ENCODE results near the gene PCDHA11.
"Not testable (repeated sequence)": the region's sequence is repeated elsewhere in the genome, so short reads cannot be mapped to it uniquely, and the experiment has no call there.

Gene PCDHA11, protein sequence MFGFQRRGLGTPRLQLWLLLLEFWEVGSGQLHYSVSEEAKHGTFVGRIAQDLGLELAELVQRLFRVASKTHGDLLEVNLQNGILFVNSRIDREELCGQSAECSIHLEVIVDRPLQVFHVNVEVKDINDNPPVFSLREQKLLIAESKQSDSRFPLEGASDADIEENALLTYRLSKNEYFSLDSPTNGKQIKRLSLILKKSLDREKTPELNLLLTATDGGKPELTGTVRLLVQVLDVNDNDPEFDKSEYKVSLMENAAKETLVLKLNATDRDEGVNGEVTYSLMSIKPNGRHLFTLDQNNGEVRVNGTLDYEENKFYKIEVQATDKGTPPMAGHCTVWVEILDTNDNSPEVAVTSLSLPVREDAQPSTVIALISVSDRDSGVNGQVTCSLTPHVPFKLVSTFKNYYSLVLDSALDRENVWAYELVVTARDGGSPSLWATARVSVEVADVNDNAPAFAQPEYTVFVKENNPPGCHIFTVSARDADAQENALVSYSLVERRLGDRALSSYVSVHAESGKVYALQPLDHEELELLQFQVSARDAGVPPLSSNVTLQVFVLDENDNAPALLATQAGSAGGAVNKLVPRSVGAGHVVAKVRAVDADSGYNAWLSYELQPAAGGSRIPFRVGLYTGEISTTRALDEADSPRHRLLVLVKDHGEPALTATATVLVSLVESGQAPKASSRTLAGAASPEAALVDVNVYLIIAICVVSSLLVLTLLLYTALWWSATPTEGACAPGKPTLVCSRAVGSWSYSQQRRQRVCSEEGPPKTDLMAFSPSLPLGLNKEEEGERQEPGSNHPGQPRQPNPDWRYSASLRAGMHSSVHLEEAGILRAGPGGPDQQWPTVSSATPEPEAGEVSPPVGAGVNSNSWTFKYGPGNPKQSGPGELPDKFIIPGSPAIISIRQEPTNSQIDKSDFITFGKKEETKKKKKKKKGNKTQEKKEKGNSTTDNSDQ

DNA sequence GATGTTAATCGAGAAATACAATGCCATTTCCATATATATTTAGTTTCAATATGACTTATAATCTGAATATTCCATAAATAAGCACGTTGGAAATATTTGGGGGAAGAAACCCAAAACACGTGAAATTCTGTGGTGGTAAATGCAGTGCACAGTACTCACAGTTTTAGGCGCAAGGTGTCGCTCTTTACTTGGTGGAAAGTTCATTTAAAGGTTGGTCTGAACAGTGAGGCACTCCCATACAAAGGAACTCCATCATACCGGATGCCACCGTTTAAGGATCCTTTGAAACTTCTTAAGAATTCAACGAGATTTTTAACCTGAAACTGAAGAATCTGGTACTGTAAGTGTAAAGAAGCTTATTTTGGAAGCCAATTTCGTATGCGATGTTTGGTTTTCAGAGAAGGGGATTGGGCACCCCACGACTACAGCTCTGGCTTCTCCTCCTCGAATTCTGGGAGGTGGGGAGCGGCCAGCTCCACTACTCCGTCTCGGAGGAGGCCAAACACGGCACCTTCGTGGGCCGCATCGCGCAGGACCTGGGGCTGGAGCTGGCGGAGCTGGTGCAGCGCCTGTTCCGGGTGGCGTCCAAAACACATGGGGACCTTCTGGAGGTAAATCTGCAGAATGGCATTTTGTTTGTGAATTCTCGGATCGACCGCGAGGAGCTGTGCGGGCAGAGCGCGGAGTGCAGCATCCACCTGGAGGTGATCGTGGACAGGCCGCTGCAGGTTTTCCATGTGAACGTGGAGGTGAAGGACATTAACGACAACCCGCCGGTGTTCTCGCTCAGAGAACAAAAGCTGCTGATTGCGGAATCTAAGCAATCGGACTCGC, at the start of gene PCDHA11:
Gene PCDHA11 (plus strand): TSS at position 237 of the 834 bp plus-strand sequence. CDS start 147 bp downstream, at position 384.
- peak; percentile 61 for DNase-seq (ENCODE audit: low spot score)

DNA sequence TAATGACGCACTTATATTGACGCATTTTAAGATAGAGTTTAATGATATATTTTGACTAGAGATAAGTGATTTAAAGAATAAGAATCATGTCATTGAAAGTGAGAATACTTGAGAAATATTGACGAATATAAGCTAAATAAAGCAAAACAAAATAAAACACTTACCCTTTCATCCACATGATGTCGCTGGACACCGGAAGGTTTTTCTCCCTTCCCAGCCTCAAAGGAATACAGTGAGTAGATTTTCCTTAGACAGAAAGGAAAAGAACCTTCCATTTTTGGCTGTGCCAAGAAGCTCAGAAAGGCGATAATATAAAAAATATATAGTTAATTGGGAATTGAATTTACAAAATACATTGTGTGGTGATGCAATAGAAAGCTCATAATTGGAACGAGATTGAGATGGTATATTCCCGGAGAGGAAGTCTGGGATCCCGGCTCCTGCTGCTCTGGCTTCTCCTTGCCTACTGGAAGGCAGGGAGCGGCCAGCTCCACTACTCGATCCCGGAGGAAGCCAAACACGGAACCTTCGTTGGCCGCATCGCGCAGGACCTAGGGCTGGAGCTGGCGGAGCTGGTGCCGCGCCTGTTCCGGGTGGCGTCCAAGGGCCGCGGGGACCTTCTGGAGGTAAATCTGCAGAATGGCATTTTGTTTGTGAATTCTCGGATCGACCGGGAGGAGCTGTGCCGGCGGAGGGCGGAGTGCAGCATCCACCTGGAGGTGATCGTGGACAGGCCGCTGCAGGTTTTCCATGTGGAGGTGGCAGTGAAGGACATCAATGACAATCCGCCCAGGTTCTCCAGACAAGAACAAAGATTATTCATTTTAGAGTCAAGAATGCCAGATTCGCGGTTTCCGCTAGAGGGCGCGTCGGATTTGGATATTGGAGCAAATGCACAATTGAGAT, 47.1 kb upstream of the PCDHA11 start, which contains the start of gene PCDHA5:
Gene PCDHA5 (plus strand): TSS at position 239 of the 906 bp plus-strand sequence.
- DNase-seq (ENCODE audit: low spot score), result no peak

DNA sequence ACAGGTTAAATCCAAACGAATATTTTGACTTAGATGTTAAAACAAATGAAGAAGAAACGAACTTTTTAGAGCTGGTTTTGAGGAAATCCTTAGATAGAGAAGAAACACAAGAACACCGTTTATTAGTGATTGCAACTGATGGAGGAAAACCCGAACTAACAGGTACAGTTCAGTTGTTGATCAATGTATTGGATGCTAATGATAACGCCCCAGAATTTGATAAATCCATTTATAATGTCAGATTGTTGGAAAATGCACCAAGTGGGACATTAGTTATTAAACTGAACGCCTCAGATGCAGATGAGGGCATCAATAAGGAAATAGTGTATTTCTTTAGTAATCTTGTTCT, 46.5 kb upstream of the PCDHA11 start:
- DNase-seq (ENCODE audit: low spot score), result no peak

DNA sequence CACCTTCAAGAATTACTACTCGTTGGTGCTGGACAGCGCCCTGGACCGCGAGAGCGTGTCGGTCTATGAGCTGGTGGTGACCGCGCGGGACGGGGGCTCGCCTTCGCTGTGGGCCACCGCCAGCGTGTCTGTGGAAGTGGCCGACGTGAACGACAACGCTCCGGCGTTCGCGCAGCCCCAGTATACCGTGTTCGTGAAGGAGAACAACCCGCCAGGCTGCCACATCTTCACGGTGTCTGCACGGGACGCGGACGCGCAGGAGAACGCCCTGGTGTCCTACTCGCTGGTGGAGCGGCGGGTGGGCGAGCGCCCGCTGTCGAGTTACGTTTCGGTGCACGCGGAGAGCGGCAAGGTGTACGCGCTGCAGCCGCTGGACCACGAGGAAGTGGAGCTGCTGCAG, 45.8 kb upstream of the PCDHA11 start:
- not testable (repeated sequence) for DNase-seq (ENCODE audit: low spot score)

DNA sequence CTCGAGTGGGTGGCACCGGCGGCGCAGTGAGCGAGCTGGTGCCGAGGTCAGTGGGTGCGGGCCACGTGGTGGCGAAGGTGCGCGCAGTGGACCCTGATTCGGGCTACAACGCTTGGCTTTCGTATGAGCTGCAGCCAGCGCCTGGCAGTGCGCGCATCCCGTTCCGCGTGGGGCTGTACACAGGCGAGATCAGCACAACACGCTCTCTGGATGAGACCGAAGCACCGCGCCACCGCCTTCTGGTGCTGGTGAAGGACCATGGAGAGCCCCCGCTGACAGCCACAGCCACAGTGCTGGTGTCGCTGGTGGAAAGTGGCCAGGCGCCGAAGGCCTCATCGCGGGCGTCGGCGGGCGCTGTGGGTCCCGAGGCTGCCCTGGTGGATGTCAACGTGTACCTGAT, 45.3 kb upstream of the PCDHA11 start:
- DNase-seq (ENCODE audit: low spot score), result no peak

DNA sequence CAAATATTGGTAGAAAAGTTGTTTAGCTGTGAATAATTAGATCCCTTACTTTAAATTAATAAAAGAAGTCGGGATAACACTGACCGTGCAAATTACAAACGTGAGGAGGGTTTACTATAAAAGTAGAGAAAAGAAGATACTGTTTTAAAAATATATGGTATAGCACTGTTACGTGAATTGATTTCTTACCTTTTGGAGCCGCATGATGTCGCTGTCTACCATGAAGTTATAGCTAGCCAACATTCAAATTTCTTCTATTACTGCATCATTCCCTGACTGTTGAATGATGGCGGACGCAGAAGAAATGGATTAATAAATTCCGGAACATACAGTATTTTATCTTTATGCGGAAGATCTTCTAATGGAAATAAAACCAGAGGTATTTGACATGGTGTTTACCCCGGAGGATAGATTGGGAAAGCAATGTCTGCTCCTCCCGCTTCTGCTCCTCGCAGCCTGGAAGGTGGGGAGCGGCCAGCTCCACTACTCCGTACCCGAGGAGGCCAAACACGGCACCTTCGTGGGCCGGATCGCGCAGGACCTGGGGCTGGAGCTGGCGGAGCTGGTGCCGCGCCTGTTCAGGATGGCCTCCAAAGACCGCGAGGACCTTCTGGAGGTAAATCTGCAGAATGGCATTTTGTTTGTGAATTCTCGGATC, 40.9 kb upstream of the PCDHA11 start, which contains the start of gene PCDHA6:
Gene PCDHA6 (plus strand): TSS at position 257 of the 658 bp plus-strand sequence. CDS start 132 bp downstream, at position 389.
- peak; percentile 25 for DNase-seq (ENCODE audit: low spot score)

DNA sequence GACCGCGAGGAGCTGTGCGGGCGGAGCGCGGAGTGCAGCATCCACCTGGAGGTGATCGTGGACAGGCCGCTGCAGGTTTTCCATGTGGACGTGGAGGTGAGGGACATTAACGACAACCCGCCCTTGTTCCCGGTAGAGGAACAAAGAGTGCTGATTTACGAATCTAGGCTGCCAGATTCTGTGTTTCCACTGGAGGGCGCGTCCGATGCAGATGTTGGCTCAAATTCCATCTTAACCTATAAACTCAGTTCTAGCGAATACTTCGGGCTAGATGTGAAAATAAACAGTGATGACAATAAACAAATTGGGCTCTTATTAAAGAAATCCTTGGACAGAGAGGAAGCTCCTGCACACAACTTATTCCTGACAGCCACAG, 40.4 kb upstream of the PCDHA11 start:
- DNase-seq (ENCODE audit: low spot score), result no peak

DNA sequence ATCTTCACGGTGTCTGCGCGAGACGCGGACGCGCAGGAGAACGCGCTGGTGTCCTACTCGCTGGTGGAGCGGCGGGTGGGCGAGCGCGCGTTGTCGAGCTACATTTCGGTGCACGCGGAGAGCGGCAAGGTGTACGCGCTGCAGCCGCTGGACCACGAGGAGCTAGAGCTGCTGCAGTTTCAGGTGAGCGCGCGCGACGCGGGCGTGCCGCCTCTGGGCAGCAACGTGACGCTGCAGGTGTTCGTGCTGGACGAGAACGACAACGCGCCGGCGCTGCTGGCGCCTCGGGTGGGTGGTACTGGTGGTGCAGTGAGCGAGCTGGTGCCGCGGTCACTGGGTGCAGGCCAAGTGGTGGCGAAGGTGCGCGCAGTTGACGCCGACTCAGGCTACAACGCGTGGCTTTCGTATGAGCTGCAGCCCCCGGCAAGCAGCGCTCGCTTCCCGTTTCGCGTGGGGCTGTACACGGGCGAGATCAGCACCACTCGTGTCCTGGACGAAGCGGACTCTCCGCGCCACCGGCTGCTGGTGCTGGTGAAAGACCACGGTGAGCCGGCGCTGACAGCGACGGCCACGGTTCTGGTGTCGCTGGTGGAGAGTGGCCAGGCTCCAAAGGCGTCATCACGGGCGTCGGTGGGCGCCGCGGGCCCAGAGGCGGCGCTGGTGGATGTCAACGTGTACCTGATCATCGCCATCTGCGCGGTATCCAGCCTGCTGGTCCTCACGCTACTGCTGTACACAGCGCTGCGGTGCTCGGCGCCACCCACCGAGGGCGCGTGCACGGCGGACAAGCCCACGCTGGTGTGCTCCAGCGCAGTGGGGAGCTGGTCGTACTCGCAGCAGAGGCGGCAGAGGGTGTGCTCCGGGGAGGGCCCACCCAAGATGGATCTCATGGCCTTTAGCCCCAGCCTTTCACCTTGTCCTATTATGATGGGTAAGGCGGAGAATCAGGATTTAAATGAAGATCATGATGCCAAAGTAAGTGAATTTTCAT, 39.0 kb upstream of the PCDHA11 start:
- not testable (repeated sequence) for DNase-seq (ENCODE audit: low spot score)

DNA sequence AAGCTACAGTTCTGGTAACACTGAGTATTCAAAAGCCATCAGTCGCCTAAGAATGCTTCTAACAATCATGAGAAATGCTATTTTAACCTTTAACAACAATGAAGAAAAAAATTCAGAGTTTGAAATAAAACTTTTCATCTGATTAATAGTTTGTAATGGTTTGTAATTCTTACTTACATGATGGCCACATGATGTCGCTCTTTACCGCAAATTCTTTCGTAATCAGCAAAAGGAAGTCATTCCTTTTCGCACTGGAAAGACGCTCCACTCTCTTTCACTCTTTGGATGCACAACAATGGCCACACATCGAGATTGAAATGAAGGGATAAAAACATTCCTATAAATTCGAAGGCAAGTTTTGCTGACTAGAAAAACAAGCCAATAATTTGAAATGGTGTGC, 34.8 kb upstream of the PCDHA11 start, which contains the start of gene PCDHA7:
Gene PCDHA7 (plus strand): TSS at position 277 of the 400 bp plus-strand sequence. CDS start 115 bp downstream, at position 392.
- peak; percentile 52 for DNase-seq (ENCODE audit: low spot score)

DNA sequence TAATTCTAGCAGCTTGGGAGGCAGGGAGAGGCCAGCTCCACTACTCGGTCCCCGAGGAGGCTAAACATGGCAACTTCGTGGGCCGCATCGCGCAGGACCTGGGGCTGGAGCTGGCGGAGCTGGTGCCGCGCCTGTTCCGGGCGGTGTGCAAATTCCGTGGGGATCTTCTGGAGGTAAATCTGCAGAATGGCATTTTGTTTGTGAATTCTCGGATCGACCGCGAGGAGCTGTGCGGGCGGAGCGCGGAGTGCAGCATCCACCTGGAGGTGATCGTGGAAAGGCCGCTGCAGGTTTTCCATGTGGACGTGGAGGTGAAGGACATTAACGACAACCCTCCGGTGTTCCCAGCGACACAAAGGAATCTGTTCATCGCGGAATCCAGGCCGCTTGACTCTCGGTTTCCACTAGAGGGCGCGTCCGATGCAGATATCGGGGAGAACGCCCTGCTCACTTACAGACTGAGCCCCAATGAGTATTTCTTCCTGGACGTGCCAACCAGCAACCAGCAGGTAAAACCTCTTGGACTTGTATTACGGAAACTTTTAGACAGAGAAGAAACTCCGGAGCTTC, 34.2 kb upstream of the PCDHA11 start:
- DNase-seq (ENCODE audit: low spot score), result not testable (repeated sequence)

DNA sequence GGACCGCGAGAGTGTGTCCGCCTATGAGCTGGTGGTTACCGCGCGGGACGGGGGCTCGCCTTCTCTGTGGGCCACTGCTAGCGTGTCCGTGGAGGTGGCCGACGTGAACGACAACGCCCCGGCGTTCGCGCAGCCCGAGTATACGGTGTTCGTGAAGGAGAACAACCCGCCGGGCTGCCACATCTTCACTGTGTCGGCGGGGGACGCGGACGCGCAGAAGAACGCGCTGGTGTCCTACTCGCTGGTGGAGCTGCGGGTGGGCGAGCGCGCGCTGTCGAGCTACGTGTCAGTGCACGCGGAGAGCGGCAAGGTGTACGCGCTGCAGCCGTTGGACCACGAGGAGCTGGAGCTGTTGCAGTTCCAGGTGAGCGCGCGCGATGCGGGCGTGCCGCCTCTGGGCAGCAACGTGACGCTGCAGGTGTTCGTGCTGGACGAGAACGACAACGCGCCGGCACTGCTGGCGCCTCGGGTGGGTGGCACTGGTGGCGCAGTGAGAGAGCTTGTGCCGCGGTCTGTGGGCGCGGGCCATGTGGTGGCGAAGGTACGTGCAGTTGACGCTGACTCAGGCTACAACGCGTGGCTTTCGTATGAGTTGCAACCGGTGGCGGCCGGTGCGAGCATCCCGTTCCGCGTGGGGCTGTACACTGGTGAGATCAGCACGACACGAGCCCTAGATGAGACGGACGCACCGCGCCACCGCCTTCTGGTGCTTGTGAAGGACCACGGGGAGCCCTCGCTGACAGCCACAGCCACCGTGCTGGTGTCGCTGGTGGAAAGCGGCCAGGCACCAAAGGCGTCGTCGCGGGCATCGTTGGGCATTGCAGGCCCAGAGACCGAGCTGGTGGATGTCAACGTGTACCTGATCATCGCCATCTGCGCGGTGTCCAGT, 32.9 kb upstream of the PCDHA11 start:
- DNase-seq (ENCODE audit: low spot score), result no peak

DNA sequence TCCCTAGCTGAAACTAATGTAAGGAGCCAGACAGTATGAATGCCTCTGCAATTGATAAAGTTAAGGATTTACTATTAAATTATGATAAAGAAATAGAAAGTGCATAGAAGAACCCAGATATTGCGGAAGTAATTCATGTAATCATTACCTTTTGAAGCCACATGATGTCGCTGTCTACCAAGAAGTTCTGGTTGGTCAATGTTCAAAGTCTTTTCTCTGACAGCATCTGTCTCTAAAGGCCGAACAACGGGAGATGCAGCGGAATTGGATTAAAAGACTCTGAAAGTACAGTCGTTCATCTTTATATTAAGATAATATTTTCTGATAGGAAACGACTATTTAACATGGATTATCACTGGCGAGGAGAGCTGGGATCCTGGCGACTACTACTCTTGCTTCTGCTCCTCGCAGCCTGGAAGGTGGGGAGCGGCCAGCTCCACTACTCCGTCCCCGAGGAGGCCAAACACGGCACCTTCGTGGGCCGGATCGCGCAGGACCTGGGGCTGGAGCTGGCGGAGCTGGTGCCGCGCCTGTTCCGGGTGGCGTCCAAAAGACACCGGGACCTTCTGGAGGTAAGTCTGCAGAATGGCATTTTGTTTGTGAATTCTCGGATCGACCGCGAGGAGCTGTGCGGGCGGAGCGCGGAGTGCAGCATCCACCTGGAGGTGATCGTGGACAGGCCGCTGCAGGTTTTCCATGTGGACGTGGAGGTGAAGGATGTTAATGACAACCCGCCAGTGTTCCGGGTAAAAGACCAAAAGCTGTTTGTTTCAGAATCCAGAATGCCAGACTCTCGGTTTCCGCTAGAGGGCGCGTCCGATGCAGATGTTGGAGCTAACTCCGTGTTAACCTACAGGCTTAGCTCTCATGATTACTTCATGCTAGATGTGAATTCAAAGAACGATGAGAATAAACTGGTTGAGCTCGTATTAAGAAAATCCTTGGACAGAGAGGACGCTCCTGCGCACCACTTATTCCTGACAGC, 27.5 kb upstream of the PCDHA11 start, which contains the start of gene PCDHA8:
Gene PCDHA8 (plus strand): TSS at position 210 of the 985 bp plus-strand sequence. CDS start 135 bp downstream, at position 345.
- peak; percentile 55 for DNase-seq (ENCODE audit: low spot score)

DNA sequence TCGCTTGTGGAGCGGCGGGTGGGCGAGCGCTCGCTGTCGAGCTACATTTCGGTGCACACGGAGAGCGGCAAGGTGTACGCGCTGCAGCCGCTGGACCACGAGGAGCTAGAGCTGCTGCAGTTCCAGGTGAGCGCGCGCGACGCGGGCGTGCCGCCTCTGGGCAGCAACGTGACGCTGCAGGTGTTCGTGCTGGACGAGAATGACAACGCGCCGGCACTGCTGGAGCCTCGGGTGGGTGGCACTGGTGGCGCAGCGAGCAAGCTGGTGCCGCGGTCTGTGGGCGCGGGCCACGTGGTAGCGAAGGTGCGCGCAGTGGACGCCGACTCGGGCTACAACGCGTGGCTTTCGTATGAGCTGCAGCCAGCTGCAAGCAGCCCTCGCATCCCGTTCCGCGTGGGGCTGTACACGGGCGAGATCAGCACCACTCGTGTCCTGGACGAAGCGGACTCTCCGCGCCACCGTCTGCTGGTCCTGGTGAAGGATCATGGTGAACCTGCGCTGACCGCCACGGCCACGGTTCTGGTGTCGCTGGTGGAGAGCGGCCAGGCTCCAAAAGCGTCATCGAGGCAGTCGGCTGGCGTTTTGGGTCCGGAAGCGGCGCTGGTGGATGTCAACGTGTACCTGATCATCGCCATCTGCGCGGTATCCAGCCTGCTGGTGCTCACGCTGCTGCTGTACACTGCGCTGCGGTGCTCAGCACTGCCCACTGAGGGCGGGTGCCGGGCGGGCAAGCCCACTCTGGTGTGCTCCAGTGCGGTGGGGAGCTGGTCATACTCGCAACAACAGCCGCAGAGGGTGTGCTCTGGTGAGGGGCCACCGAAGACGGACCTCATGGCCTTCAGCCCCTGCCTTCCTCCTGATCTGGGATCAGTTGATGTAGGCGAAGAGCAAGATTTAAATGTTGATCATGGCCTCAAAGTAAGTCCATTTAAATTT, 25.7 kb upstream of the PCDHA11 start:
- DNase-seq (ENCODE audit: low spot score), result no peak

Data from Ammon's horn (tissue), 1 donor.